ENCODE data around the gene TIGD2.
"Not testable (repeated sequence)": the region's sequence is repeated elsewhere in the genome, so short reads cannot be mapped to it uniquely, and the experiment has no call there.

TIGD2 gene

DNA sequence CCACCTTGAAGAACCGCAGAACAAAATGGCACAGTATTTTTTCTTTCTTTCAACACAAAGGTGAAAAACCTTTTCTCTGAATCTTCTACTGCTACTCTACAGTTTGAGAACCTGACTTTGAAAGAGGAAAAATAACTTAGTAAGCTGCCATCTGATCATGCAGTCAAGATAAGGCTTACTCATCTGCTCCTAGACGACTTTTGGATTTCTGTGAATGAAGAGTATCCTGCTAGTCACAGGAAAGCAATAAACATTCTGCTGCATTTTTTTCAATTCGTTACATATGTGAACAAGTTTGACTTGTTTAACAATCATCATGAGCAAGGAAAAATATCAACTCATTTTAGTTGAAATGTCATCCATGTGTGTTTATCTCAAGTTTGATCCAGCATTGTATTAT lies 25.2 kb downstream of the TIGD2 start:
- no peaks in the 10 kb centered on the region for H3K9me3 Mint-ChIP-seq
- H3K27ac Mint-ChIP-seq = no peak overlapping the region
- H3K27me3 Mint-ChIP-seq (ENCODE audit: low read depth) = peaks cover 14% of the 10 kb centered on the region
- no peaks in the 10 kb centered on the region for H3K4me1 Mint-ChIP-seq (ENCODE audit: low read depth)
- H3K4me3 Mint-ChIP-seq = no peak overlapping the region
- no peaks in the 10 kb centered on the region for H3K36me3 Mint-ChIP-seq (ENCODE audit: low read depth)

DNA sequence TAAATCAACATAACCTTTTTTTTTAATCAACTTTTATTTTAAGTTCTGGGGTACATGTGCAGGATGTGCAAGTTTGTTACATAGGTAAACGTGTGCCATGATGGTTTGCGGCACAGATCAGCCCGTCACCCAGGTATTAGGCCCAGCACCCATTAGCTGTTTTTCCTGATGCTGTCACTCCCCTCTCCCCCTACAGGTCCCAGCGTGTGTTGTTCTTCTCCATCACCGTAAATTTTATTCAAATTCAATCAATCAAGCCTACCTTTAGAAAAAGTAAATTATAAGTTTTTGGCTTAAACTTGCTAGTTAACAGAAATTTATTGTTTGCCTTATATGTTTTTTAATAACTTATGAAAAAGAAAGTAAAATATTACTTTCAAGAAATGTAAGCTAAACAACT lies 25.9 kb downstream of the TIGD2 start:
- H3K4me1 Mint-ChIP-seq (ENCODE audit: low read depth) = no peaks in the 10 kb centered on the region
- peaks cover 16% of the 10 kb centered on the region for H3K27me3 Mint-ChIP-seq (ENCODE audit: low read depth)
- H3K27ac Mint-ChIP-seq = no peak overlapping the region
- H3K36me3 Mint-ChIP-seq (ENCODE audit: low read depth) = no peaks in the 10 kb centered on the region
- no peaks in the 10 kb centered on the region for H3K9me3 Mint-ChIP-seq
- no peak overlapping the region for H3K4me3 Mint-ChIP-seq

DNA sequence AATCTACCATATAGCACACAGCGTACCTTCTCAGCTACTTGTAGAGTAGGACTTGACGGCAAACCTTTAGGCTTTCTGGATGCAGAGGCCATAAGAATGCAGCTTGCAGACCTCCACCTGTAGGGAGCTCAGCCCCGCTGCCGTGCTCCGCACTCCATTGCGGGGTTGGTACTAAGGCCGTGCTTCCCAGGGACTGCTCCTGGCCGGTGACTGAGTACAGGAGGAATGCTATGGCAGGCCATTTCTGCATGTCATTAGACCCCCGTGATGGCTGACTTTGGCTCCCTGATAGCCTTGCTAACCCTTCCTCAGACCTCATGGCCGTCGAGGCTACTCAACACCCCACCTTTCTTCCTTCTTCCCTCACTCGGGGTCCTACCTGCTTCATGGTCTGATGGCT lies 26.4 kb downstream of the TIGD2 start:
- no peak overlapping the region for H3K27ac Mint-ChIP-seq
- H3K27me3 Mint-ChIP-seq (ENCODE audit: low read depth) = peaks cover 16% of the 10 kb centered on the region
- no peaks in the 10 kb centered on the region for H3K9me3 Mint-ChIP-seq
- H3K4me1 Mint-ChIP-seq (ENCODE audit: low read depth) = no peaks in the 10 kb centered on the region
- no peak overlapping the region for H3K4me3 Mint-ChIP-seq
- H3K36me3 Mint-ChIP-seq (ENCODE audit: low read depth) = no peaks in the 10 kb centered on the region

DNA sequence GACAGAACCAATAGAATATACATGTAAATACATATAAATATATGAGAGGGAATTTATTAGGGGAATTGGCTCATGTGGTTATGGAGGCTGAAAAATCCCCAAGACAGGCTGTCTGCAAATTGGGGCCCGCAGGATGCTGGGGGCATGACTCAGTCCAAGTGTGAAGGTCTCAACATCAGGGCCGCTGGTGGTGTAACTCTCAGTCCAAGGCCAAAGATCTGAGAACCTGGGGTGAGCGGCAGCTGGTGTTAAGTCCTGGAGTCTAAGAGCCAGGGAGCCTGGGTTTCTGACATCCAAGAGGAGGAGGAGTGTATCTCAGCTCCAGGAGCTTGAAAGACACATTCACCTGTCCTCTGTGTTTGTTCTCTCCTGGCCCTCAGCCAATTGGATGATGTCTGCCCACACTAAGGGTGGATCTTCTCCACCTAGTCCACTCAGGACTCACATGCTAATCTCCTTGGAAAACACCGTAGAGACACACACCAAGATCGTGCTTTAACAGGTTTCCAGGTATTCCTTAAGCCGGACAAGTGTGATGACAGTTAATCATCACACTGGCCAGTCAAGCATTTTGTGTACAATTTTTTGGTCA lies 28.9 kb downstream of the TIGD2 start:
- peaks cover 5% of the 10 kb centered on the region for H3K9me3 Mint-ChIP-seq
- no peak overlapping the region for H3K27ac Mint-ChIP-seq
- no peak overlapping the region for H3K4me3 Mint-ChIP-seq
- peaks cover 19% of the 10 kb centered on the region for H3K27me3 Mint-ChIP-seq (ENCODE audit: low read depth)
- no peaks in the 10 kb centered on the region for H3K36me3 Mint-ChIP-seq (ENCODE audit: low read depth)
- no peaks in the 10 kb centered on the region for H3K4me1 Mint-ChIP-seq (ENCODE audit: low read depth)

DNA sequence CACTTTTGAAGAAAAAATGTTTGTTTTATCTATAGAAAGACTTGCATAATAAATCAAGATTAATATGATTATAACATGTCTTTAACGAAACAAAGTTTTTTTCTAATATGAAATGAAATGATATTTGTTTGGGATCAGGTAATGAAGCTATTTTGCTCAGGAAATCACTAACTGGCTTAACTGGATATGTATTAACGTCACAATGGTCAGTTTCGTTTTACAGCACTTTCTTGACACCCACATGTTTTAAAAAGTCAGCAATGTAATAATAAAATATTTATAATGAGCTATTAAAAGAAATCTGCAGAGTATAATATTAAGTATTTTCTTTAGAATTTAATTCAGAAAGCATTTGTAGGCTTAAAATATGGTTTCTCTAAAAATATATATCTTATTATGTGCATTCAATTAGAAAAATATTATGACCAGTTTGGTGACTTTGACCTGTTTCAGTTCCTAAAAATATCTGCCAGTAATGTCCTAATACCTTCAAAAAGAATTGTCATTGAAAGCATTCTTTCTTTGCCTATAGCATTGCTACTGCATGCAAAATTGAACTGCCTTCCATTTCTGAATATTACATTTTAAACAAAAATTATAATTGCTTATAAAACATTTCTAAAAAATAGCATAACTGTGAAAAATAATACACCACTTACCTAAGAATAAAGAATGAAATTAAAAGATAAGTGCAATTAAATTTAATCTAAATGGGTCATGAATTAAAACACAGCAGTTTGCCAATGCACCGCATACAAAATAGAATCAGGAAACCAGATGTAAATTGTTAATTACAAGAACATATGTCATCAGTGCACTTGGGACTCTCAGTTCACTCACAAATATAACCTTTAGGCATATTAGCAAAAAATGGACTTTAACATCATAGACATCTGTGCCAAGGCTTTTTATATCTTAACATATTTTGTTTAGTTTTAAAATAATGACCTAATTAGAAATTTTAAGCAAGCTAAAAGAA lies 31.6 kb downstream of the TIGD2 start:
- H3K27me3 Mint-ChIP-seq (ENCODE audit: low read depth) = peaks cover 13% of the 10 kb centered on the region

DNA sequence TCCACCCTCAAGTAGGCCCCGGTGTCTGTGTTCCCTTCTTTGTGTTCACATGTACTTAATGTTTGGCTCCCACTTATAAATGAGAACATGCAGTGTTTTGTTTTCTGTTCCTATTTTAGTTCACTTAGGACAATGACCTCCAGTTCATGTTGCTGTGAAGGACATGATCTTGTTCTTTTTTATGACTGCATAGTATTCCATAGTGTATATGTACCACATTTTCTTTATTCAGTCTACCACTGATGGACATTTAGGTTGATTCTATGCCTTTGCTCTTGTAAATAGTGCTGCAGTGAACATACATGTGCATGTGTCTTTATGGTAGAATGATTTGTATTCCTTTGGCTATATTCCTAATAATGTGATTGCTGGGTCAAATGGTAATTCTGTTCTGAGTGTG lies 33.3 kb downstream of the TIGD2 start:
- H3K27ac Mint-ChIP-seq; H3K4me3 Mint-ChIP-seq; H3K36me3 Mint-ChIP-seq (ENCODE audit: low read depth); H3K9me3 Mint-ChIP-seq; H3K4me1 Mint-ChIP-seq (ENCODE audit: low read depth): not testable (repeated sequence)
- H3K27me3 Mint-ChIP-seq (ENCODE audit: low read depth) = peaks cover 16% of the 10 kb centered on the region

More for the DNA sequence above, 31.6 kb downstream of the TIGD2 start:
- H3K9me3 Mint-ChIP-seq = peaks cover 5% of the 10 kb centered on the region
- H3K27ac Mint-ChIP-seq = no peak overlapping the region
- H3K4me3 Mint-ChIP-seq = no peak overlapping the region
- no peaks in the 10 kb centered on the region for H3K36me3 Mint-ChIP-seq (ENCODE audit: low read depth)
- no peaks in the 10 kb centered on the region for H3K4me1 Mint-ChIP-seq (ENCODE audit: low read depth)

DNA sequence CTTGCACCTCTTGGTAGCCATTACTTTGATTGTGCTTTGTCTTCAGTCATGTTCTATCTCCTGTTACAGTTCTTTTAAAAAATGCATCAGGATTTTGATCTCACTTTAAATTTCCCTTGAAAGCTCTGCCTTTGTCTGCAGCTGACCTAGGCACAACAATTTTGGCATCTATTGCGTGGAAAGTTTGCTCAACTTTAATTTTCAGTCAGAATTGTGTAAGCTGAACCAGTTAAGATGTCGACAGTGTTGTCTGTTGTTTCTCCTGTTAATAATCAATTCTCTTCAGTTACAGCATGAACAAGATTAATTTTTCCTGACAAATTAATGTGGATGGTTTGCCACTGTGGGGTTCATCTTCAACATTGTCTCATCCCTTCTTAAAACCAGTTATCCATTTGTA lies 34.9 kb downstream of the TIGD2 start:
- no peak overlapping the region for H3K4me3 Mint-ChIP-seq
- H3K9me3 Mint-ChIP-seq = peaks cover 5% of the 10 kb centered on the region
- no peaks in the 10 kb centered on the region for H3K4me1 Mint-ChIP-seq (ENCODE audit: low read depth)
- H3K27ac Mint-ChIP-seq = no peak overlapping the region
- H3K36me3 Mint-ChIP-seq (ENCODE audit: low read depth) = no peaks in the 10 kb centered on the region
- peaks cover 10% of the 10 kb centered on the region for H3K27me3 Mint-ChIP-seq (ENCODE audit: low read depth)

DNA sequence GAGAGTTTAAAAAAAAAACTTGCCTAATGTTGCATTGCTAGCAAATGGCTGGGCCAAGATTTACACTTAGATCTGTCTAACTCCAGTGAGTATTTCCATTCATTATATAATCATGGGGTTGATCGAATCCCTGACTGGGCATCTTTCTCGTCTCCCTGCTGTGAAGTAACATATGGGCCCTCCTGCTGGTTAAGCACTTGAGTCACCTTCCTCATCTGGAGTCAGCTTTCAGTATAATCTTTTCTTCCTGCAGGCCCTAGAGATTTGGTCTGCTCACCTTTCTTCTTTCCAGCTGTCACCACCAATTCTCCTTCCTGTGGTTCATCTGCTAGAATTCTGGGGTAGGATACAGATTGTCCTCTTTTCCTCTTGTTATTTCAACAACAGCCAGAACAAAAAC lies 41.6 kb downstream of the TIGD2 start:
- Mint-ChIP-seq H3K36me3 (ENCODE audit: low read depth) (no peaks in the 10 kb centered on the region), H3K27ac (no peak overlapping the region), H3K4me3 (no peak overlapping the region), H3K9me3 (no peaks in the 10 kb centered on the region), H3K4me1 (ENCODE audit: low read depth) (no peaks in the 10 kb centered on the region), H3K27me3 (ENCODE audit: low read depth) (peaks cover 3% of the 10 kb centered on the region)

DNA sequence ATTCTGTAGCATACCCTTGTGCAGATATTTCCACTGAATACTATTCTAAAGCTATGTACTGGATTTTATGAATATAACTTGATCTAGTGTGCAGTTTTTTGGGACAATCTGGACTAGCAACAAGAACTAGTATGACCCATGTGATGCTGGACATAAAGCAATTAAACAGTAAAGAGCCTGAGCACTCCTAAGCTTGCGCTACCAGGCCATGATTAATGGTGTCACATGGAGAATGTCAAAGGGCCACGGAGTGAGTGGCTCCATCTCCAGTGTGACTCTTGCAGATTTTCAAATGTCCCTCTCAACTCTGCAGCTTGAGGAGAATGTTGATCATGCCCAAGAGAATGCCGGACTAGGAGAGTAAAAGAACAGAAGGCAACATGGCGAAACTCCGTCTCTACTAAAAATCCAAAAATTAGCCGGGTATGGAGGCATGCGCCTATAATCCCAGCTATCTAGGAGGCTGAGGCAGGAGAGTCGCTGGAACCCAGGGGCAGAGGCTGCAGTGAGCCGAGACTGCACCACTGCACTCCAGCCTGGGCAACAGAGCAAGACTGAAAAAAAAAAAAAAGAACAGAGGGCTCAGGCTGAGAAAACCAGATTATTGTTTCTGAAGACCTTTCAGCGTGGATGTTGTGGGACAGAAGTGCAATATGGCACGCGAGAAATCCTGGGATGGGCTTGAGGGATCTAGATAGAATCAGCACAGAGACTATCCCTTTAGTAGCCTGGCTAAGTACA lies 45.0 kb downstream of the TIGD2 start:
- Mint-ChIP-seq H3K9me3 (no peaks in the 10 kb centered on the region), H3K36me3 (ENCODE audit: low read depth) (no peaks in the 10 kb centered on the region), H3K4me1 (ENCODE audit: low read depth) (no peaks in the 10 kb centered on the region), H3K27ac (no peak overlapping the region), H3K27me3 (ENCODE audit: low read depth) (no peaks in the 10 kb centered on the region), H3K4me3 (no peak overlapping the region)

DNA sequence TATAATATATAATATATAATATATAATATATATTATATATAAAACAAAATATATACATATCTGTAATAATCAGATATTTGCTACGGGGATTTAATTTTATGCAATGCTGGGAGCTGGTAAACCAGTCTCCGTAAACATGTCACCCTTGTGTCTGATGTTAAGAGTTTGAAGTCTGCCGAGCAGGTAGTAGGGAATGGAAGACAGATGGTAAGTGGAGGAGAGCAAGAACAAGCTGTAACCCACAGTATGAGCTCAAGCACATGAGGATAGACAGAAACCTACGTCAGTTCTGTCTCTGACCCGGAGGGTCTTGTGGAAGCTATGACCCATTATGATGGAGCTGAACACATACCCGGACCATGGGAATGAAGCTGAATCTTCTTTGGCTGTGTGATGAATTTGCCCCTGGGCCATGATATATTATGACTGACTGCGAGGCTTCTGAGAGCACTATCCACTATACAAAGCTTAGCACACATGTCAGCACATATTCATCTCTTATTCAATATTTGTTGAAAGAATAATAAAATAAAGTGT lies 46.2 kb downstream of the TIGD2 start:
- Mint-ChIP-seq H3K27ac (no peak overlapping the region), H3K4me1 (ENCODE audit: low read depth) (no peaks in the 10 kb centered on the region), H3K27me3 (ENCODE audit: low read depth) (no peaks in the 10 kb centered on the region), H3K4me3 (no peak overlapping the region), H3K36me3 (ENCODE audit: low read depth) (no peaks in the 10 kb centered on the region), H3K9me3 (no peaks in the 10 kb centered on the region)

DNA sequence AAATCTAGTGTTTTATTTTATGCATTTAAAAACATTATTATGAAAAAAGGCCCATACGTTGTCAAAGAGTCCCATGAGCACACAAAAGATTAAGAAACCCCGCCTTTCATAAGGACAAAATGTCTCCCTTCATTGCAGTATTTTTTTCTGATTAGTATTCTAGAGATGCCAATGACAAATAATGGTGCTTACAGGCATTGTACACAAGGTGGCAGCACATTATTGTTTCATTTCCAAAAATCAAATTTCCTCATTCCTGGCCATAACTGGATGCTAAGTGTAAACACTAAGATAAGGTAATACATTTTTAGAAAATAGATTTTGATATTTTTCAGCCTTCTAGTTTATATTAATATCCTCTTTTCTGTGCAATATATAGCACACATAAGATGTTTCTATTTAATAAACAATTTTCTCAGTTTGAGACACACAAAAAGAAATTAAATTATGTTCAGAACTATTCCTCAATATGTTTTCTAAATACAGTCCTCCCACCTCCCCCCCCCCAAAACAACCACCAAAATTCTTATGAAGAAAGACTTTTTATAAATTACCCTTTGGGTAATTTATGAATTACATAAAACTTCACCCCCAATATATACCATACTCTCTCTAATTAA lies 47.7 kb downstream of the TIGD2 start:
- no peaks in the 10 kb centered on the region for H3K36me3 Mint-ChIP-seq (ENCODE audit: low read depth)
- no peak overlapping the region for H3K27ac Mint-ChIP-seq
- no peaks in the 10 kb centered on the region for H3K4me1 Mint-ChIP-seq (ENCODE audit: low read depth)
- H3K4me3 Mint-ChIP-seq = no peak overlapping the region
- no peaks in the 10 kb centered on the region for H3K27me3 Mint-ChIP-seq (ENCODE audit: low read depth)
- no peaks in the 10 kb centered on the region for H3K9me3 Mint-ChIP-seq

DNA sequence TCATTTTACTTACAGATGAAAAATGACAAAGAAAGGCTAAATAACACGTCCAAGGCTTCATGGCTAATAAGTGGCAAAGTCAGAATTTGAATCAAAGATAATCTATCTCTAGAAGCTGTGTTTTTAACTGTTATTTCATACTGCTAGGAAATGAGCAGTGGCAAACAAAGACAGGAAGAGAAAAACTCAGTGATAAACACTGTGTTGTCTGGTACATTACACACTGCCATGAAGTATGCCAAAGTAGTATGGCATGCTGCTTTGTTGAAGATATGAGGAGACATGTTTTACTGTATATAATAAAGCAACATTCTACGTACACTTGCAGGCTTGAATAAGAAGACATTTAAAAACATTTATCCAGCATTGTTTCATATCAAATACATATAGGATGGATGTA lies 49.5 kb downstream of the TIGD2 start:
- H3K9me3 Mint-ChIP-seq = no peaks in the 10 kb centered on the region
- no peak overlapping the region for H3K27ac Mint-ChIP-seq
- no peak overlapping the region for H3K4me3 Mint-ChIP-seq
- H3K36me3 Mint-ChIP-seq (ENCODE audit: low read depth) = no peaks in the 10 kb centered on the region
- H3K27me3 Mint-ChIP-seq (ENCODE audit: low read depth) = no peaks in the 10 kb centered on the region
- no peaks in the 10 kb centered on the region for H3K4me1 Mint-ChIP-seq (ENCODE audit: low read depth)

DNA sequence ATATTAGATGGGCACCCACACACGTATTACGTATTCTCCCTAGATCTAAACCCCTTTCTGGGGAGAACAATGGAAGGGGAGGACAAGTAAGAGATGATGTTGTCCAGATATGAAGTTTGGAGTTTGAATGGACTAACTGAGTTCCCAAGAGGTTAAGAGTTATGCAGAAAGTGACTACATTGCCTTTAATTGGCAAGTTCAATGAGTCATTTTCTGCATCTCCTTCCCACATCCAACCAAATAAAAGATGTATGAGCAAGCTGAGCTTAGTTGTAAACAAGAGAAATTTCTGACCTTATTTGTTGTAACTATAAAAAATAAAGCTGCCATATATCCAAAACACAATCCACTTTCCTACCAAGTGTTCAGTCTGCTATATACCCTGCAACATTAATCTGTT lies 50.5 kb downstream of the TIGD2 start:
- Mint-ChIP-seq H3K27me3 (ENCODE audit: low read depth) (peaks cover under 1% of the 10 kb centered on the region), H3K4me1 (ENCODE audit: low read depth) (no peaks in the 10 kb centered on the region), H3K9me3 (no peaks in the 10 kb centered on the region), H3K4me3 (no peak overlapping the region), H3K27ac (no peak overlapping the region), H3K36me3 (ENCODE audit: low read depth) (no peaks in the 10 kb centered on the region)

DNA sequence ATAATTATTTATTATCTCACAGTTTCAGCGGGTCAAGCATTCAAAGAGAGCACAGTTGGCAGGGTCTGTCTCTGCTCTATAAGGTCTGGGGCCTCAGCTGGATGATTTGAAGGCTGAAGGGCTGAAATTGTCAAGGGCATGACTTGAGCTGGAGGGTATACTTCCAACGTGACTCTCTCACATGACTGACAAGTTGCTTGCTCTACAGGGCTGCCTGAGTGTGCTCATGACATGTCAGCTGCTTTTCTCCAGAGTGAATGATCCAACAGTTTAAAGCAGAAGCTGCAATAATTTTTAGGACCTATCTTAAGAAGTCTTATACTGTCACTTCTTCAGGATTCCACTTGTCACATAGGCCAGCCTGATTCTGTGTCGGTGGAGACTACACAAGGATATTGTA lies 51.2 kb downstream of the TIGD2 start:
- peaks cover 4% of the 10 kb centered on the region for H3K27me3 Mint-ChIP-seq (ENCODE audit: low read depth)
- H3K36me3 Mint-ChIP-seq (ENCODE audit: low read depth) = no peaks in the 10 kb centered on the region
- no peaks in the 10 kb centered on the region for H3K4me1 Mint-ChIP-seq (ENCODE audit: low read depth)
- H3K4me3 Mint-ChIP-seq = no peak overlapping the region
- no peaks in the 10 kb centered on the region for H3K9me3 Mint-ChIP-seq
- no peak overlapping the region for H3K27ac Mint-ChIP-seq

Measured in T-helper 1 cell treated with Interleukin-12 subunit alpha and Interleukin-12 subunit beta and Interleukin-4 antibody, amounts not matched to agents 30 μg/mL and 1 μg/mL, for 36 hours (primary cell).